ENCODE measurements around the gene ABTB1. TPM values are rescaled to one million over a fixed set of nuclear protein-coding genes. Genes with fewer than 3 reads are reported as not detected.
A peak's percentile ranks its signal among the peaks of the same experiment; 100 is the strongest.

Gene ABTB1
- polyA plus RNA-seq (2013, experiment 1 of 2), result 5.8 TPM
- 6.1 TPM for polyA plus RNA-seq (2013, experiment 2 of 2)

GRCh38 chr3:127672429-127673190 is at the start of gene ABTB1:
TSS of gene ABTB1 (plus strand) at chr3:127672952. CDS start at chr3:127673026, 74 bp downstream.
- no peak within 1 kb of the TSS for H3K27ac ChIP-seq (replicated peaks; ENCODE audit: low read length)
- H3K4ac ChIP-seq (ENCODE audit: low read length), result no peak within 1 kb of the TSS
- H3K4me1 ChIP-seq (ENCODE audit: control insufficient read depth in 2 of 2, insufficient read depth in 1 of 2, low read depth in 1 of 2, low read length in 2 of 2), result peaks cover 4 to 7% of the 10 kb centered on the region in 2 donors
- peaks cover 2% of the 10 kb centered on the region for H3K79me1 ChIP-seq (ENCODE audit: low read depth, low read length)
- H3K18ac ChIP-seq (ENCODE audit: low read length), result peak within 1 kb of the TSS; percentile 97
- WGBS, 2 donors (ENCODE audit: extremely low coverage in 2 of 2, insufficient read length in 2 of 2, insufficient replicate concordance in 1 of 2), result no CpG with 5 or more reads among the region's 102 CpGs
- peak within 1 kb of the TSS; percentile 77 to 97 for H3K4me3 ChIP-seq (ENCODE audit: low read length in 2 of 2)
- H2BK15ac ChIP-seq (ENCODE audit: low read length), result peak within 1 kb of the TSS; percentile 85
- peak within 1 kb of the TSS; percentile 93 for H3K4me2 ChIP-seq (ENCODE audit: insufficient read depth, low read length, poor library complexity, severe bottlenecking)
- peak within 1 kb of the TSS; percentile 93 for H3K9ac ChIP-seq (ENCODE audit: low read depth, low read length, poor library complexity)
- DNase-seq (ENCODE audit: low spot score), result peak; percentile 65
- H2AK5ac ChIP-seq (ENCODE audit: low read depth, low read length), result peak within 1 kb of the TSS; percentile 98
- H3K23ac ChIP-seq (ENCODE audit: low read depth, low read length, poor library complexity), result peak within 1 kb of the TSS; percentile 97
- H4K8ac ChIP-seq (ENCODE audit: low read depth, low read length), result peak within 1 kb of the TSS; percentile 82
- H2BK5ac ChIP-seq (ENCODE audit: low read length), result peak within 1 kb of the TSS; percentile 72
- H3K14ac ChIP-seq (ENCODE audit: low read length), result peak within 1 kb of the TSS; percentile 98
- H2AFZ ChIP-seq (ENCODE audit: low read length), result peak within 1 kb of the TSS; percentile 94
- H4K91ac ChIP-seq (ENCODE audit: low read depth, low read length, poor library complexity), result no peak within 1 kb of the TSS
- peaks cover 0 to 6% (median 5%) of the 10 kb centered on the region in 3 experiments for H3K27me3 ChIP-seq (ENCODE audit: control insufficient read depth in 3 of 3, insufficient read depth in 3 of 3, low read depth in 1 of 3, low read length in 3 of 3)
- H2BK120ac ChIP-seq (ENCODE audit: low read depth, low read length), result peak within 1 kb of the TSS; percentile 97
- peaks cover 1 to 23% of the 10 kb centered on the region in 2 donors for H3K36me3 ChIP-seq (replicated peaks in 1 of 2; ENCODE audit: control insufficient read depth in 2 of 2, insufficient read depth in 2 of 2, low read length in 2 of 2)
- peak within 1 kb of the TSS; percentile 88 for H2BK12ac ChIP-seq (ENCODE audit: low read length)
- no peaks in the 10 kb centered on the region for H3K9me3 ChIP-seq (replicated peaks in 1 of 2; ENCODE audit: control insufficient read depth in 2 of 2, insufficient read depth in 1 of 2, low read depth in 1 of 2, low read length in 2 of 2)

DNA sequence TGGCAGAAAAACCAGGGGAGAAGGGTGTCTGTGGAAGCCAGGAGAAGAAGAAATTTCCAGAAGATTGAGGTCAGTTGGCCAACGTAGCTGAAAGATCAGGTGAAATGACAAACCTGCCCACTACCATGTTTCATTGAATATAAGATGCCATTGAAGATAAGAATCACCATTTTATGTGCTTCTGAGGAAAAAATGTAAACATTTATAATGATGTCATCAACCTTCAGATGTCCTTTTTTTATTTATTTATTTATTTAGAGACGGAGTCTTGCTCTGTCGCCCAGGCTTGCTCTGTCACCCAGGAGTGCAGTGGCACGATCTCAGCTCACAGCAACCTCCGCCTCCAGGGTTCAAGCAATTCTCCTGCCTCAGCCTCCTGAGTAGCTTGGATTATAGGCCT is 48.7 kb upstream of the ABTB1 start:
- H3K27ac ChIP-seq (replicated peaks; ENCODE audit: low read length), result no peak overlapping the region
- peaks cover 4 to 7% of the 10 kb centered on the region in 2 donors for H3K9me3 ChIP-seq (replicated peaks in 1 of 2; ENCODE audit: control insufficient read depth in 2 of 2, insufficient read depth in 1 of 2, low read depth in 1 of 2, low read length in 2 of 2)
- H3K4me1 ChIP-seq (ENCODE audit: control insufficient read depth in 2 of 2, insufficient read depth in 1 of 2, low read depth in 1 of 2, low read length in 2 of 2), result no peaks in the 10 kb centered on the region
- peaks cover 2 to 19% (median 10%) of the 10 kb centered on the region in 3 experiments for H3K27me3 ChIP-seq (ENCODE audit: control insufficient read depth in 3 of 3, insufficient read depth in 3 of 3, low read depth in 1 of 3, low read length in 3 of 3)
- no peak overlapping the region for H4K8ac ChIP-seq (ENCODE audit: low read depth, low read length)
- no peak overlapping the region for H2AK5ac ChIP-seq (ENCODE audit: low read depth, low read length)
- H3K4me3 ChIP-seq (ENCODE audit: low read length in 2 of 2), result no peak overlapping the region
- H3K4me2 ChIP-seq (ENCODE audit: insufficient read depth, low read length, poor library complexity, severe bottlenecking), result no peak overlapping the region
- H3K9ac ChIP-seq (ENCODE audit: low read depth, low read length, poor library complexity), result no peak overlapping the region
- H3K4ac ChIP-seq (ENCODE audit: low read length), result no peak overlapping the region
- H4K91ac ChIP-seq (ENCODE audit: low read depth, low read length, poor library complexity), result no peak overlapping the region
- H3K36me3 ChIP-seq (replicated peaks in 1 of 2; ENCODE audit: control insufficient read depth in 2 of 2, insufficient read depth in 2 of 2, low read length in 2 of 2), result peaks cover 35 to 43% of the 10 kb centered on the region in 2 donors
- H2BK120ac ChIP-seq (ENCODE audit: low read depth, low read length), result no peak overlapping the region
- no peak overlapping the region for H3K14ac ChIP-seq (ENCODE audit: low read length)
- WGBS, 2 donors (ENCODE audit: extremely low coverage in 2 of 2, insufficient read length in 2 of 2, insufficient replicate concordance in 1 of 2), result no CpG with 5 or more reads among the region's 5 CpGs
- H2BK12ac ChIP-seq (ENCODE audit: low read length), result no peak overlapping the region
- H3K23ac ChIP-seq (ENCODE audit: low read depth, low read length, poor library complexity), result no peak overlapping the region
- no peak overlapping the region for H2BK15ac ChIP-seq (ENCODE audit: low read length)
- peaks cover 2% of the 10 kb centered on the region for H3K79me1 ChIP-seq (ENCODE audit: low read depth, low read length)
- no peak overlapping the region for H2BK5ac ChIP-seq (ENCODE audit: low read length)
- no peak overlapping the region for H3K18ac ChIP-seq (ENCODE audit: low read length)
- no peak for DNase-seq (ENCODE audit: low spot score)
- H2AFZ ChIP-seq (ENCODE audit: low read length), result no peak overlapping the region

- Histone ChIP-seq H3K36me3 (replicated peaks in 1 of 2; ENCODE audit: control insufficient read depth in 2 of 2, insufficient read depth in 2 of 2, low read length in 2 of 2) (peaks cover 25 to 26% of the 10 kb centered on the region in 2 donors), H2BK15ac (ENCODE audit: low read length) (no peak overlapping the region), H3K4me3 (ENCODE audit: low read length in 2 of 2) (no peak overlapping the region), H2BK5ac (ENCODE audit: low read length) (no peak overlapping the region), H3K27ac (replicated peaks; ENCODE audit: low read length) (no peak overlapping the region), H2AFZ (ENCODE audit: low read length) (no peak overlapping the region), H3K9ac (ENCODE audit: low read depth, low read length, poor library complexity) (no peak overlapping the region), H3K9me3 (replicated peaks in 1 of 2; ENCODE audit: control insufficient read depth in 2 of 2, insufficient read depth in 1 of 2, low read depth in 1 of 2, low read length in 2 of 2) (peaks cover 4% of the 10 kb centered on the region in 2 donors), H2BK120ac (ENCODE audit: low read depth, low read length) (no peak overlapping the region), H2AK5ac (ENCODE audit: low read depth, low read length) (no peak overlapping the region), H4K91ac (ENCODE audit: low read depth, low read length, poor library complexity) (no peak overlapping the region), H3K14ac (ENCODE audit: low read length) (no peak overlapping the region), H3K4me2 (ENCODE audit: insufficient read depth, low read length, poor library complexity, severe bottlenecking) (no peak overlapping the region), H3K4me1 (ENCODE audit: control insufficient read depth in 2 of 2, insufficient read depth in 1 of 2, low read depth in 1 of 2, low read length in 2 of 2) (peaks cover 8 to 11% of the 10 kb centered on the region in 2 donors), H2BK12ac (ENCODE audit: low read length) (no peak overlapping the region), H3K4ac (ENCODE audit: low read length) (no peak overlapping the region), H3K23ac (ENCODE audit: low read depth, low read length, poor library complexity) (no peak overlapping the region), H3K79me1 (ENCODE audit: low read depth, low read length) (peaks cover 5% of the 10 kb centered on the region), H4K8ac (ENCODE audit: low read depth, low read length) (no peak overlapping the region), H3K27me3 (ENCODE audit: control insufficient read depth in 3 of 3, insufficient read depth in 3 of 3, low read depth in 1 of 3, low read length in 3 of 3) (peaks cover 2 to 20% (median 19%) of the 10 kb centered on the region in 3 experiments), H3K18ac (ENCODE audit: low read length) (no peak overlapping the region)
- WGBS, 2 donors (ENCODE audit: extremely low coverage in 2 of 2, insufficient read length in 2 of 2, insufficient replicate concordance in 1 of 2), result no CpG with 5 or more reads among the region's 2 CpGs
- DNase-seq (ENCODE audit: low spot score), result no peak
Measured at GRCh38 chr3:127625821-127626220, 46.9 kb upstream of the ABTB1 start.

DNA sequence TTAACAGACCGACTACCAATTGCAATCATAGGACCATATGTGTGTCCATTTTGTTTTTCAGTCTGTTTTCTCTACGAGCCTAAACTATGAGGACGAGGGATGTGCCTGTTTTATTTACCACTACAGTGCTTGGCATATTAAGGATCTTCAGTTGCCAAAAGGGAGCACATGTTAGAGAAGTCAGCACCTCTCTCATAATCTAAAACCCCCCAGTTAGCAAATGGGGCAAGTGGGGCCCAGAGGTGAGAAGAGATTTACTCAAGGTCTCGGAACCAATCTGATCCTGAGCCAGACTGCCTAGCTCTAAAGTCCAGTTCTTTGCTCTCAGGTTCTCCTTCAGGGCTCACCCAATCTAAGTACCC is 44.3 kb upstream of the ABTB1 start:
- Histone ChIP-seq H3K27me3 (ENCODE audit: control insufficient read depth in 3 of 3, insufficient read depth in 3 of 3, low read depth in 1 of 3, low read length in 3 of 3) (peaks cover 2 to 20% (median 19%) of the 10 kb centered on the region in 3 experiments), H3K4ac (ENCODE audit: low read length) (no peak overlapping the region), H3K18ac (ENCODE audit: low read length) (peak overlapping the region; percentile 67), H4K8ac (ENCODE audit: low read depth, low read length) (no peak overlapping the region), H3K9me3 (replicated peaks in 1 of 2; ENCODE audit: control insufficient read depth in 2 of 2, insufficient read depth in 1 of 2, low read depth in 1 of 2, low read length in 2 of 2) (peaks cover 3 to 4% of the 10 kb centered on the region in 2 donors), H3K27ac (replicated peaks; ENCODE audit: low read length) (no peak overlapping the region), H3K14ac (ENCODE audit: low read length) (no peak overlapping the region), H3K4me3 (ENCODE audit: low read length in 2 of 2) (peak overlapping the region in 1 of 2 donors; percentile 60), H3K36me3 (replicated peaks in 1 of 2; ENCODE audit: control insufficient read depth in 2 of 2, insufficient read depth in 2 of 2, low read length in 2 of 2) (peaks cover under 1 to 2% of the 10 kb centered on the region in 2 donors), H2AFZ (ENCODE audit: low read length) (peak overlapping the region; percentile 95), H2BK120ac (ENCODE audit: low read depth, low read length) (no peak overlapping the region), H2BK15ac (ENCODE audit: low read length) (no peak overlapping the region), H2BK5ac (ENCODE audit: low read length) (no peak overlapping the region), H3K4me1 (ENCODE audit: control insufficient read depth in 2 of 2, insufficient read depth in 1 of 2, low read depth in 1 of 2, low read length in 2 of 2) (peaks cover 11 to 15% of the 10 kb centered on the region in 2 donors), H3K23ac (ENCODE audit: low read depth, low read length, poor library complexity) (no peak overlapping the region), H3K9ac (ENCODE audit: low read depth, low read length, poor library complexity) (no peak overlapping the region), H2AK5ac (ENCODE audit: low read depth, low read length) (no peak overlapping the region), H2BK12ac (ENCODE audit: low read length) (no peak overlapping the region), H3K79me1 (ENCODE audit: low read depth, low read length) (peaks cover 5% of the 10 kb centered on the region), H4K91ac (ENCODE audit: low read depth, low read length, poor library complexity) (no peak overlapping the region), H3K4me2 (ENCODE audit: insufficient read depth, low read length, poor library complexity, severe bottlenecking) (no peak overlapping the region)
- no CpG with 5 or more reads among the region's 4 CpGs for WGBS, 2 donors (ENCODE audit: extremely low coverage in 2 of 2, insufficient read length in 2 of 2, insufficient replicate concordance in 1 of 2)
- no peak for DNase-seq (ENCODE audit: low spot score)
